Stomach (tissue), 19 donors: ENCODE data around the gene AP5S1. TPM values are rescaled to one million over a fixed set of nuclear protein-coding genes. Genes with fewer than 3 reads are reported as not detected.

Experiments
- DNase-seq, 2 donors: peaks; one replicate each; pipeline versions ENCODE4 v3.0.0 to v3.0.0-alpha.2; 2013 to 2019
- H3K27ac ChIP-seq, 5 donors: fragments of 200-600 bp in 4 of 5; sonication (generic) in 4 of 5; one replicate each; pipeline ENCODE4 v1.5.1; 2013 to 2019; ENCODE audit warnings: mild to moderate bottlenecking in 1 of 5, moderate library complexity in 1 of 5
- H3K27me3 ChIP-seq, 3 donors: fragments of 200-600 bp; sonication (generic); one replicate each; pipeline ENCODE4 v1.5.1; 2017 to 2019; ENCODE audit warnings: mixed run types in 1 of 3
- H3K36me3 ChIP-seq, 4 donors: fragments of 200-600 bp; sonication (generic); 1 replicate in 3 of 4; 2 replicates in 1 of 4; pipeline ENCODE4 v1.5.1; 2016 to 2019
- H3K4me1 ChIP-seq, 4 donors: fragments of 200-600 bp; sonication (generic); one replicate each; pipeline ENCODE4 v1.5.1; 2016 to 2019
- H3K4me3 ChIP-seq, 4 donors: fragments of 200-600 bp; sonication (generic) in 3 of 4; one replicate each; pipeline ENCODE4 v1.5.1; 2016 to 2019; ENCODE audit warnings: mild to moderate bottlenecking in 1 of 4
- H3K9me3 ChIP-seq, 4 donors: fragments of 200-600 bp; sonication (generic); one replicate each; pipeline ENCODE4 v1.5.1; 2016 to 2019
- CTCF ChIP-seq, 7 experiments: fragments of 450-650 bp in 4 of 7; fragments of 200-600 bp in 3 of 7; sonication (generic) in 3 of 7; IDR thresholded peaks; one replicate each; pipeline ENCODE4 v1.5.1; 2016 to 2019; ENCODE audit warnings: antibody characterized with exemption in 7 of 7, control low read depth in 2 of 7, mild to moderate bottlenecking in 1 of 7
- EP300 ChIP-seq: sonication (generic); formaldehyde crosslinking; IDR thresholded peaks from one replicate; pipeline ENCODE4 v1.6.1; 2017; ENCODE audit warnings: antibody characterized with exemption
- POLR2A ChIP-seq, 4 donors: fragments of 450-650 bp; IDR thresholded peaks; one replicate each; pipeline ENCODE4 v1.6.1; 2016; ENCODE audit warnings: antibody characterized with exemption in 4 of 4, control low read depth in 2 of 4, mild to moderate bottlenecking in 1 of 4, moderate library complexity in 1 of 4
- POLR2AphosphoS5 ChIP-seq, 3 donors: sonication (generic); formaldehyde crosslinking; IDR thresholded peaks; one replicate each; pipeline ENCODE4 v1.6.1; 2016; ENCODE audit warnings: antibody characterized with exemption in 3 of 3
- WGBS, 5 donors: extraction: QIAGEN DNeasy Blood & Tissue Kit in 3 of 5; methylation state at CpG; one replicate each; pipeline versions ENCODE4 v1.1.5 to v1.1.7; 2013 to 2018; 5-methylcytosine and 5-hydroxymethylcytosine counted together
- intact Hi-C: fragments of 100-400 bp; cut with DNase I; formaldehyde crosslinking; loops from one replicate; pipeline ENCODE4 v1.15.1; 2023; ENCODE audit warnings: low total_unique reads
- long read RNA-seq, 10 donors: transcript quantifications; one replicate each; lab custom pipeline, GENCODE V29; 2026
- polyA plus RNA-seq, 3 donors: library from polyadenylated mRNA; stranded (reverse); fragments of 200-250 nt; gene quantifications; one replicate each; pipeline ENCODE4 v1.2.3, GENCODE V29; 2013
- total RNA-seq, 5 donors: library from RNA; depleted of rRNA; stranded (reverse); fragments of >200 nt; gene quantifications; one replicate each; pipeline versions ENCODE4 v1.1.0 to v1.2.3, GENCODE V29; 2014 to 2016
- donor health status: healthy with polysubstance abuse.
- donor health status: Bipolar disorder and iron deficiency.
- donor health status: healthy.

The AP5S1 gene
- total RNA-seq (10 to 100 TPM in 1 of 5 donors, 1 to 10 TPM in 4; 1.8 to 14.8 (median 4.2) TPM), polyA plus RNA-seq (10 to 100 TPM in 1 of 3 donors, 1 to 10 TPM in 2; 6.1 to 10.4 (median 7.9) TPM)
- long read RNA-seq, donor 1, full-length matches to known transcripts, result 2 of 2 reads
- long read RNA-seq, donor 1, partial matches to known transcripts, result 0 of 2 reads
- long read RNA-seq, donor 1, other reads (novel, unspliced or antisense), result 0 of 2 reads
- long read RNA-seq, donor 2, result 0 reads
- long read RNA-seq, donor 3, full-length matches to known transcripts, result 3 of 3 reads
- long read RNA-seq, donor 3, partial matches to known transcripts, result 0 of 3 reads
- long read RNA-seq, donor 3, other reads (novel, unspliced or antisense), result 0 of 3 reads
- long read RNA-seq, donor 4, result 0 reads
- long read RNA-seq, donor 5, full-length matches to known transcripts, result 4 of 4 reads
- long read RNA-seq, donor 5, partial matches to known transcripts, result 0 of 4 reads
- long read RNA-seq, donor 5, other reads (novel, unspliced or antisense), result 0 of 4 reads
- long read RNA-seq, donor 6, full-length matches to known transcripts, result 5 of 5 reads
- long read RNA-seq, donor 6, partial matches to known transcripts, result 0 of 5 reads
- long read RNA-seq, donor 6, other reads (novel, unspliced or antisense), result 0 of 5 reads
- long read RNA-seq, donor 7, result 0 reads
- long read RNA-seq, donor 8, full-length matches to known transcripts, result 3 of 3 reads
- long read RNA-seq, donor 8, partial matches to known transcripts, result 0 of 3 reads
- long read RNA-seq, donor 8, other reads (novel, unspliced or antisense), result 0 of 3 reads
- long read RNA-seq, donor 9, full-length matches to known transcripts, result 1 of 1 reads
- long read RNA-seq, donor 9, partial matches to known transcripts, result 0 of 1 reads
- long read RNA-seq, donor 9, other reads (novel, unspliced or antisense), result 0 of 1 reads
- long read RNA-seq, donor 10, result 0 reads

- Histone ChIP-seq H3K36me3 (peaks cover 26 to 35% (median 35%) of the 10 kb centered on the region in 4 donors), H3K9me3 (no peaks in the 10 kb centered on the region), H3K27ac (peak within 1 kb of the TSS; percentile 93 to 100 (median 97)), H3K27me3 (no peaks in the 10 kb centered on the region), H3K4me3 (peak within 1 kb of the TSS; percentile 60 to 73 (median 64)), H3K4me1 (peaks cover 21 to 36% (median 32%) of the 10 kb centered on the region in 4 donors)
- WGBS, 5 donors, result 0 to 1% (median 0%) methylated on average over 44 to 96 of the region's 96 CpGs
- TF ChIP-seq POLR2A (IDR thresholded peaks at IDR 0.05) (no peak), POLR2AphosphoS5 (IDR thresholded peaks at IDR 0.05) (peak; percentile 72 to 95 (median 85)), CTCF (IDR thresholded peaks at IDR 0.05) (peak in 6 of 7 experiments; percentile 75 to 100 (median 98))
- peak; percentile 98 to 99 for DNase-seq
- intact Hi-C loops, result no loop called here
Observed at GRCh38 chr20:3820048-3820900, at the start of gene AP5S1. AP5S1 (plus strand) TSS chr20:3820547; CDS start chr20:3822118, 1,571 bp downstream.

- 64 to 77% (median 77%) methylated on average over 7 of the region's 7 CpGs for WGBS, 5 donors
- intact Hi-C loops, result no loop called here
- TF ChIP-seq POLR2AphosphoS5 (IDR thresholded peaks at IDR 0.05), result no peak
- TF ChIP-seq CTCF (IDR thresholded peaks at IDR 0.05), result no peak
- no peak for TF ChIP-seq POLR2A (IDR thresholded peaks at IDR 0.05)
- no peak for TF ChIP-seq EP300
- Histone ChIP-seq H3K27ac (no peak overlapping the region), H3K9me3 (no peaks in the 10 kb centered on the region), H3K36me3 (no peaks in the 10 kb centered on the region), H3K4me3 (no peak overlapping the region), H3K27me3 (no peaks in the 10 kb centered on the region), H3K4me1 (peaks cover 15 to 23% (median 20%) of the 10 kb centered on the region in 4 donors)
- no peak for DNase-seq
Observed at GRCh38 chr20:3771552-3772058, 48.7 kb upstream of the AP5S1 start.

- Histone ChIP-seq H3K36me3 (no peaks in the 10 kb centered on the region), H3K4me3 (no peak overlapping the region), H3K4me1 (peaks cover 14 to 24% (median 20%) of the 10 kb centered on the region in 4 donors), H3K27ac (no peak overlapping the region), H3K9me3 (no peaks in the 10 kb centered on the region), H3K27me3 (peaks cover 0 to 17% (median 4%) of the 10 kb centered on the region in 3 donors)
- DNase-seq, result no peak
- WGBS, 5 donors, result 88 to 94% (median 90%) methylated on average over 4 of the region's 4 CpGs
- TF ChIP-seq POLR2AphosphoS5 (IDR thresholded peaks at IDR 0.05), result no peak
- TF ChIP-seq CTCF (IDR thresholded peaks at IDR 0.05), result no peak
- TF ChIP-seq EP300, result no peak
- TF ChIP-seq POLR2A (IDR thresholded peaks at IDR 0.05), result no peak
- intact Hi-C loops, result no loop called here
Observed at GRCh38 chr20:3775457-3776108, 44.8 kb upstream of the AP5S1 start.
